ENCODE data around the gene LRRC10B. TPM values are rescaled to one million over a fixed set of nuclear protein-coding genes. Genes with fewer than 3 reads are reported as not detected.

The LRRC10B gene
- total and polyA plus RNA-seq, 2 experiments from 2014 or later: 0.60 to 0.62 TPM

DNA sequence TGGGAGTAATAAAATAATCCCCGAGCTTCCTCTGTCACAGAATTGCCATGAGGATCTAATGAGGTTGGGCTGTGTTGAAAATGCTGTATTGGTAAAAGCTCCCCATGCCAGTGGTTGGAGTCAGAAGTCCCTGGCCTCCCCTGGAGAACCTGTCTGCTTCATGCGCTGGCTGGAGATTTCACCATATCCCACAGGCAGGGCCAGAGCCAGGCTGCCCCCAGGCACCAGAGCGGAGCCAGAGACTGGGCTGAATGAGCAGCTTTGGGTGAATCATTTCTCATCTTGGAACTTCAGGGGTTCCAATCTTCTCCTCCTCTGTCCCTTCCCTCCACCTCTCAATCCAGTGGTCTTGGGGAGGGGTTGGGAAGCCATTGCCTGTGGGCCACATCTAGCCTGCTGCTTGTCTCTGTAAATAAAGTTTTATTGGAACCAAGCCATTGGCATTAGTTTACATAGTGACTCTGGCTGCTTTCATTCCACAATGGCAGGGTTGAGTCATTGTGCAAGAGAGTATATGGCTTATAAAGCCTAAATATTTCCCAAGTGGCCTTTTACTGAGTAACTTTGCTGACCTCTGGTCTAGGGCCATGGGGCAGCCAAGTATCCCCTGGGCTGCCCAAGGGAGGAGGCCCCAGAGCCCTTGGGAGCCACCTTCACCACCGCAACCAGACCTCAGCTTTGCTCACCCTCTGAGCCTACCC is 35.2 kb downstream of the LRRC10B start:
- no peaks in the 10 kb centered on the region for H3K9me3 ChIP-seq (ENCODE audit: low read depth)
- no peak for TF ChIP-seq CTCF (IDR thresholded peaks at IDR 0.05; ENCODE audit: low read depth, low read length)
- peaks cover 6% of the 10 kb centered on the region for H3K4me1 ChIP-seq (ENCODE audit: low read depth)
- no peaks in the 10 kb centered on the region for H3K36me3 ChIP-seq
- H3K27ac ChIP-seq: no peak overlapping the region
- DNase-seq (ENCODE audit: low read depth in 1 of 2, low spot score in 1 of 2): peak in 1 of 2 donors; percentile 39
- H3K27me3 ChIP-seq: no peaks in the 10 kb centered on the region
- H3K4me3 ChIP-seq: no peak overlapping the region

DNA sequence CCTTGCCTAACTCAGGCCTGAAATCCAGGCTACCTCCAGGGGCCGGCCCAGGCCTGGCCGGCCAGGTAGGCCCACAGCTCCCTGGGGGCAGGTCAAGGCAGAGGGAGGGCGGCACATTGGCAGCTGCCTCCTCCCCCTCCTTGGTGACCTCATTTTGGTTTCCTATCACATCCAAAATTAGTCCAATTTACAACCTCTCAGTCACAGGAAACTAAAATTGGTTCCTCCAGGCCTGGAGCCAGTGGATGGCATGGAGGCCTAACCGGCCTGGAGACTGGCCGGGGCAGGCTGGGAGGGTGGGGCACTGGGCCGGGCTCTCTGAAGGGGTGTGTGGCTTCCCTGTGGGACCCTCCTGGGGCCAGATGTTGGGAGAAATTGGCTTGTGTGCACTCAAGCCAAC is 35.9 kb downstream of the LRRC10B start:
- no peak for DNase-seq (ENCODE audit: low read depth in 1 of 2, low spot score in 1 of 2)

GRCh38 chr11:61545341-61545740 is 36.8 kb downstream of the LRRC10B start:
- DNase-seq (ENCODE audit: low read depth in 1 of 2, low spot score in 1 of 2): no peak
- H3K9me3 ChIP-seq (ENCODE audit: low read depth): no peaks in the 10 kb centered on the region
- no peak overlapping the region for H3K27ac ChIP-seq
- peaks cover 6% of the 10 kb centered on the region for H3K4me1 ChIP-seq (ENCODE audit: low read depth)
- H3K4me3 ChIP-seq: no peak overlapping the region
- no peaks in the 10 kb centered on the region for H3K27me3 ChIP-seq
- H3K36me3 ChIP-seq: no peaks in the 10 kb centered on the region
- TF ChIP-seq CTCF (IDR thresholded peaks at IDR 0.05; ENCODE audit: low read depth, low read length): peak; percentile 42

More for the DNA sequence above, 35.9 kb downstream of the LRRC10B start:
- Histone ChIP-seq H3K27me3 (no peaks in the 10 kb centered on the region), H3K36me3 (no peaks in the 10 kb centered on the region), H3K4me3 (no peak overlapping the region), H3K27ac (no peak overlapping the region), H3K4me1 (ENCODE audit: low read depth) (peaks cover 6% of the 10 kb centered on the region), H3K9me3 (ENCODE audit: low read depth) (no peaks in the 10 kb centered on the region)
- TF ChIP-seq CTCF (IDR thresholded peaks at IDR 0.05; ENCODE audit: low read depth, low read length): no peak

DNA sequence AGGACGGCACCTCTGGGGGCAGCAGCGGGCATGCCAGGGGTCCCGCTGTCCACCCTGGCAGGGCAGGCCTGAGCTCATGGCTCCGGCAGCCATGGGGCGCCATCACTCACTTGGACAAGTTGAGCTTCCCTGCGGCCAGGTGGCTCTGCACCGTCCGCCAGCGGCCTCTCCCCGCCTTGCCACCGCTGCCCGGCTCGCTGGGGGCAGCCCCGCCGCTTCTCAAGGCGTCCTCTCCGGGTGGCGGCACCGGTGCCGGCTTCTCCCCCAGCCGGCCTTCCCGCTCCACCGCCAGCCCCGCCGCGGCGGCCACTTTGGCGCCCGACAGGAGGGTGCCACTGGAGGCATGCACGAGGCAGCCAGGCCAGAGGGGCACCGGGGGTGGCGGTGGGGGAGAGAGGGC is 37.4 kb downstream of the LRRC10B start:
- peaks cover 6% of the 10 kb centered on the region for H3K4me1 ChIP-seq (ENCODE audit: low read depth)
- H3K27me3 ChIP-seq: no peaks in the 10 kb centered on the region
- DNase-seq (ENCODE audit: low read depth in 1 of 2, low spot score in 1 of 2): no peak
- TF ChIP-seq CTCF (IDR thresholded peaks at IDR 0.05; ENCODE audit: low read depth, low read length): no peak
- H3K4me3 ChIP-seq: no peak overlapping the region
- H3K9me3 ChIP-seq (ENCODE audit: low read depth): no peaks in the 10 kb centered on the region
- no peaks in the 10 kb centered on the region for H3K36me3 ChIP-seq
- H3K27ac ChIP-seq: no peak overlapping the region

DNA sequence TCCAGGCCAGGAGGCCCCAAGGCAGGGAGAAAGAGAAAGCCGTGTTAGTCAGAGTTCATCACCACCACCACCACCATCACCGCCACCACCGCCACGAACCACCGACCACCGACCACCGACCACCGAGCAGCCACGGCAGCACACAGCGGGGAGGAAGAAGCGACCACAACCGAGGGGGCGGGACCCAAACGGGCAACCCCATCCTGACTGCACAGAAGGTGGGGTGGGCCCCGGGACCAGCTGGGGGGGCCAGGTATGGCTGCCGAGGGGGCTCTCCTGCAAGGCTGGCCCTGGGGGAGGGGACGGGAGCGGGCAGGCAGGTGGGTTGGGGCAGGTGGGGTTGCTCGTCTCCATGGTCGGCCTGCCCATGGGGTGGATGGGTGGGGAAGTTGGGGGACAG is 38.1 kb downstream of the LRRC10B start:
- no peak for TF ChIP-seq CTCF (IDR thresholded peaks at IDR 0.05; ENCODE audit: low read depth, low read length)
- Histone ChIP-seq H3K9me3 (ENCODE audit: low read depth) (no peaks in the 10 kb centered on the region), H3K4me1 (ENCODE audit: low read depth) (peaks cover 6% of the 10 kb centered on the region), H3K27me3 (no peaks in the 10 kb centered on the region), H3K4me3 (no peak overlapping the region), H3K27ac (no peak overlapping the region), H3K36me3 (no peaks in the 10 kb centered on the region)
- DNase-seq (ENCODE audit: low read depth in 1 of 2, low spot score in 1 of 2): no peak
